Liver (tissue), 9 donors: ENCODE data around the gene DCTN5. TPM values are rescaled to one million over a fixed set of nuclear protein-coding genes. Genes with fewer than 3 reads are reported as not detected.

ENCODE experiments used
- DNase-seq: peaks from one replicate; pipeline ENCODE4 v3.0.0-alpha.2; 2017; ENCODE audit warnings: low spot score
- H3K27ac ChIP-seq, 2 donors: one replicate each; pipeline ENCODE4 v1.7.0; 2013; ENCODE audit warnings: inconsistent platforms in 2 of 2, low read length in 2 of 2, control low read depth in 1 of 2, low read depth in 1 of 2, mild to moderate bottlenecking in 1 of 2
- H3K27me3 ChIP-seq, 4 donors: one replicate each; pipeline versions ENCODE4 v1.6.1 to v1.7.0; 2013; ENCODE audit warnings: low read length in 3 of 4, inconsistent platforms in 1 of 4, mild to moderate bottlenecking in 1 of 4, moderate library complexity in 1 of 4; ENCODE audit not compliant: control insufficient read depth in 4 of 4, insufficient read depth in 4 of 4
- H3K36me3 ChIP-seq, 4 donors: one replicate each; pipeline versions ENCODE4 v1.6.1 to v1.7.0; 2013; ENCODE audit warnings: low read length in 3 of 4, mild to moderate bottlenecking in 3 of 4, low read depth in 1 of 4, moderate library complexity in 1 of 4; ENCODE audit not compliant: control insufficient read depth in 4 of 4, insufficient read depth in 3 of 4
- H3K4me1 ChIP-seq, 4 donors: one replicate each; pipeline versions ENCODE4 v1.6.1 to v1.7.0; 2013; ENCODE audit warnings: low read length in 3 of 4, mild to moderate bottlenecking in 3 of 4, moderate library complexity in 1 of 4; ENCODE audit not compliant: control insufficient read depth in 4 of 4, insufficient read depth in 4 of 4
- H3K4me3 ChIP-seq, 3 donors: one replicate each; pipeline versions ENCODE4 v1.6.1 to v1.7.0; 2013; ENCODE audit warnings: low read length in 3 of 3, control low read depth in 1 of 3, low read depth in 1 of 3, mild to moderate bottlenecking in 1 of 3
- H3K9ac ChIP-seq, 2 donors: one replicate each; pipeline ENCODE4 v1.7.0; 2013; ENCODE audit warnings: low read length in 2 of 2, mild to moderate bottlenecking in 2 of 2, moderate library complexity in 2 of 2, control low read depth in 1 of 2, low read depth in 1 of 2
- H3K9me3 ChIP-seq, 4 donors: one replicate each; pipeline versions ENCODE4 v1.6.1 to v1.7.0; 2013; ENCODE audit warnings: low read length in 3 of 4; ENCODE audit not compliant: control insufficient read depth in 4 of 4
- EGR1 ChIP-seq, 2 donors: IDR thresholded peaks; 2 replicates each; pipeline ENCODE4 v1.6.1; 2016 to 2018; ENCODE audit warnings: antibody characterized with exemption in 2 of 2, low read depth in 2 of 2
- FOXA1 ChIP-seq: IDR thresholded peaks from 2 replicates; pipeline ENCODE4 v1.6.1; 2016; ENCODE audit warnings: antibody characterized with exemption
- FOXA2 ChIP-seq: IDR thresholded peaks from 2 replicates; pipeline ENCODE4 v1.6.1; 2016; ENCODE audit warnings: antibody characterized with exemption
- HNF4A ChIP-seq, 2 donors: conservative IDR thresholded peaks; 2 replicates each; pipeline ENCODE4 v1.6.1; 2016; ENCODE audit warnings: antibody characterized with exemption in 2 of 2, mild to moderate bottlenecking in 2 of 2
- JUND ChIP-seq, 2 donors: IDR thresholded peaks; 2 replicates each; pipeline ENCODE4 v1.6.1; 2016; ENCODE audit warnings: antibody characterized with exemption in 2 of 2
- MAX ChIP-seq: IDR thresholded peaks from 2 replicates; pipeline ENCODE4 v1.6.1; 2016; ENCODE audit warnings: antibody characterized with exemption
- NR2F2 ChIP-seq: IDR thresholded peaks from 2 replicates; pipeline ENCODE4 v1.6.1; 2016; ENCODE audit warnings: antibody characterized with exemption
- RAD21 ChIP-seq, 2 donors: IDR thresholded peaks; 2 replicates each; pipeline ENCODE4 v1.6.1; 2016; ENCODE audit warnings: antibody characterized with exemption in 2 of 2, mild to moderate bottlenecking in 2 of 2
- REST ChIP-seq: IDR thresholded peaks from 2 replicates; pipeline ENCODE4 v1.6.1; 2016; ENCODE audit warnings: antibody characterized with exemption, mild to moderate bottlenecking
- RXRA ChIP-seq, 2 donors: IDR thresholded peaks; 2 replicates each; pipeline ENCODE4 v1.6.1; 2017 to 2018; ENCODE audit warnings: antibody characterized with exemption in 2 of 2, mild to moderate bottlenecking in 1 of 2
- SP1 ChIP-seq: IDR thresholded peaks from 2 replicates; pipeline ENCODE4 v1.6.1; 2018; ENCODE audit warnings: antibody characterized with exemption, mild to moderate bottlenecking
- TAF1 ChIP-seq: conservative IDR thresholded peaks from 2 replicates; pipeline ENCODE4 v1.6.1; 2016; ENCODE audit warnings: antibody characterized with exemption, mild to moderate bottlenecking
- YY1 ChIP-seq: IDR thresholded peaks from 2 replicates; pipeline ENCODE4 v1.6.1; 2016; ENCODE audit warnings: antibody characterized with exemption, mild to moderate bottlenecking
- WGBS: extraction: QIAGEN DNeasy Blood & Tissue Kit; methylation state at CpG from one replicate; pipeline ENCODE4 v1.1.7; 2013; 5-methylcytosine and 5-hydroxymethylcytosine counted together
- polyA plus RNA-seq, 2 donors: library from polyadenylated mRNA; stranded (reverse) in 1 of 2; unstranded in 1 of 2; fragments of 200-250 nt in 1 of 2; fragments of >200 nt in 1 of 2; fragmentation: Nextera tagmentation in 1 of 2; extraction: Ambion mirVana in 1 of 2; gene quantifications; one replicate each; pipeline versions ENCODE4 v1.2.1 to v1.2.3, GENCODE V29; 2013 to 2015
- total RNA-seq, 2 donors: library from RNA; depleted of rRNA; stranded (reverse); fragments of >200 nt; gene quantifications; one replicate each; pipeline ENCODE4 v1.2.3, GENCODE V29; 2014
- TF ChIP-seq, protein P1 (sequence below): IDR thresholded peaks from 2 replicates; pipeline ENCODE4 v1.6.1; 2016; ENCODE audit warnings: antibody characterized with exemption
- donor health status: healthy.
- donor health status: healthy.
- donor health status: healthy.
- donor health status: healthy.
- donor health status: healthy.

The DCTN5 gene
- total and polyA plus RNA-seq, 4 donors = 8.3 to 20.9 (median 16.0) TPM

GRCh38 chr16:23699100-23699499 is 57.8 kb downstream of the DCTN5 start:
- peaks cover 0 to 8% (median 1%) of the 10 kb centered on the region in 4 donors for H3K9me3 ChIP-seq
- H3K27me3 ChIP-seq = no peaks in the 10 kb centered on the region
- no peak overlapping the region for H3K4me3 ChIP-seq
- no peaks in the 10 kb centered on the region for H3K36me3 ChIP-seq
- no peak for DNase-seq
- no peak for TF ChIP-seq TAF1
- no peaks in the 10 kb centered on the region for H3K4me1 ChIP-seq
- H3K27ac ChIP-seq = no peak overlapping the region
- 82% methylated on average over 4 of the region's 4 CpGs for WGBS
- no peak overlapping the region for H3K9ac ChIP-seq

DNA sequence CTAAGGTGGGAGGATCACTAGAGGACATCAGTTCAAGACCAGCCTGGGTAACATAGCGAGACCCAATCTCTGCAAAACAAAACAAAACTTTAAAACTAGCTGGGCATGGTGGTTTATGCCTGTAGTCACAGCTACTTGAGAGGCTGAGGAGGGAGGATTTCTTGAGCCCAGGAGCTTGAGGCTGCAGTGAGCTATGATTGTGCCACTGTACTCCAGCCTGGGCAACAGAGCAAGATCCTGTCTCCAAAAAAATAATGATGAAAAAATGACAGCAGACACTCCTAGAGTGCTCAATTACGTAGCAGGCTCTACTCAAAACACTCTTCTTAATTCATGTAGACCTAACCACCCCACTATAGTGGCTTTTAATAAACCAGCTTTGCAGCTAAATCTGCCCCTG is 58.8 kb downstream of the DCTN5 start:
- no peaks in the 10 kb centered on the region for H3K4me1 ChIP-seq
- DNase-seq = no peak
- no peaks in the 10 kb centered on the region for H3K27me3 ChIP-seq
- no peak overlapping the region for H3K27ac ChIP-seq
- TF ChIP-seq, protein P1, sequence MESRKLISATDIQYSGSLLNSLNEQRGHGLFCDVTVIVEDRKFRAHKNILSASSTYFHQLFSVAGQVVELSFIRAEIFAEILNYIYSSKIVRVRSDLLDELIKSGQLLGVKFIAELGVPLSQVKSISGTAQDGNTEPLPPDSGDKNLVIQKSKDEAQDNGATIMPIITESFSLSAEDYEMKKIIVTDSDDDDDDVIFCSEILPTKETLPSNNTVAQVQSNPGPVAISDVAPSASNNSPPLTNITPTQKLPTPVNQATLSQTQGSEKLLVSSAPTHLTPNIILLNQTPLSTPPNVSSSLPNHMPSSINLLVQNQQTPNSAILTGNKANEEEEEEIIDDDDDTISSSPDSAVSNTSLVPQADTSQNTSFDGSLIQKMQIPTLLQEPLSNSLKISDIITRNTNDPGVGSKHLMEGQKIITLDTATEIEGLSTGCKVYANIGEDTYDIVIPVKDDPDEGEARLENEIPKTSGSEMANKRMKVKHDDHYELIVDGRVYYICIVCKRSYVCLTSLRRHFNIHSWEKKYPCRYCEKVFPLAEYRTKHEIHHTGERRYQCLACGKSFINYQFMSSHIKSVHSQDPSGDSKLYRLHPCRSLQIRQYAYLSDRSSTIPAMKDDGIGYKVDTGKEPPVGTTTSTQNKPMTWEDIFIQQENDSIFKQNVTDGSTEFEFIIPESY = no peak
- WGBS = 92% methylated on average over 2 of the region's 2 CpGs
- H3K9me3 ChIP-seq = peaks cover 0 to 10% (median 1%) of the 10 kb centered on the region in 4 donors
- no peak overlapping the region for H3K9ac ChIP-seq
- no peaks in the 10 kb centered on the region for H3K36me3 ChIP-seq
- no peak overlapping the region for H3K4me3 ChIP-seq

GRCh38 chr16:23700509-23700908 is 59.2 kb downstream of the DCTN5 start:
- no peak for TF ChIP-seq HNF4A (conservative IDR thresholded peaks at IDR 0.05)
- no peak for TF ChIP-seq JUND (IDR thresholded peaks at IDR 0.05)
- TF ChIP-seq FOXA2 = no peak
- TF ChIP-seq SP1 = no peak
- no peak for TF ChIP-seq YY1
- TF ChIP-seq FOXA1 = no peak
- TF ChIP-seq TAF1 = no peak
- no peak for TF ChIP-seq MAX
- TF ChIP-seq RXRA (IDR thresholded peaks at IDR 0.05) = no peak
- no peak overlapping the region for H3K27ac ChIP-seq
- H3K27me3 ChIP-seq = no peaks in the 10 kb centered on the region
- no peak for DNase-seq
- no peak overlapping the region for H3K4me3 ChIP-seq
- H3K9ac ChIP-seq = no peak overlapping the region
- WGBS = 32% methylated on average over 8 of the region's 8 CpGs
- no peaks in the 10 kb centered on the region for H3K36me3 ChIP-seq
- H3K4me1 ChIP-seq = no peaks in the 10 kb centered on the region
- peaks cover 0 to 10% (median 1%) of the 10 kb centered on the region in 4 donors for H3K9me3 ChIP-seq

DNA sequence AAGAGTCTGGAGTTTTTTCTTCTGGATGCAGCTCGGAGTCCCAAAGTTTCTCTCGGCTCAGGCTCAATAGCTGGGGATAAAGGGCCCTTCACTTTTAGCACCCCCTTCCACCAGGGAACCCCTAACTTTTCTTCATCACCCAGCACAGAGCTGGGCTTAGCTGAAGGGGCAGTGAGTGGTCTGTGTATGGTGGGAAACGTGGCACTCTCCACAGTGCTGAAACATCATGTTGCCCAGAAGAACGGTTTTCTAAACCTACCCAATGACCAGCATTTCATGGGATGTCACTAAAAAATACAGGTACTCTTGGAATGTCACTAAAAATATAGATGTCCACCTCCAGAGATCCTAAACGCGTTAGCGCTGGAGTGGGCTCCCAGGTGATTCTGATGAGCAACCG is 59.8 kb downstream of the DCTN5 start:
- 79% methylated on average over 8 of the region's 8 CpGs for WGBS
- H3K9ac ChIP-seq = no peak overlapping the region
- TF ChIP-seq SP1 (no peak), EGR1 (IDR thresholded peaks at IDR 0.05; ENCODE audit: low read depth in 2 of 2) (no peak), FOXA2 (no peak), JUND (IDR thresholded peaks at IDR 0.05) (no peak), YY1 (no peak), RXRA (IDR thresholded peaks at IDR 0.05) (no peak), FOXA1 (no peak), RAD21 (IDR thresholded peaks at IDR 0.05) (no peak), HNF4A (conservative IDR thresholded peaks at IDR 0.05) (no peak), NR2F2 (no peak), REST (no peak)
- TF ChIP-seq, protein P1 = no peak

More for the DNA sequence above, 59.8 kb downstream of the DCTN5 start:
- no peak for DNase-seq
- H3K27ac ChIP-seq = no peak overlapping the region
- H3K4me1 ChIP-seq = no peaks in the 10 kb centered on the region
- no peaks in the 10 kb centered on the region for H3K27me3 ChIP-seq
- H3K36me3 ChIP-seq = no peaks in the 10 kb centered on the region
- peaks cover 0 to 10% (median 1%) of the 10 kb centered on the region in 4 donors for H3K9me3 ChIP-seq
- H3K4me3 ChIP-seq = no peak overlapping the region
